Prostate gland (tissue), 2 donors: Measurements from ENCODE around the gene SBNO1.

Experiments
- CTCF ChIP-seq, 4 experiments: fragments of 200-600 bp in 2 of 4; fragments of 450-650 bp in 2 of 4; sonication (generic) in 2 of 4; IDR thresholded peaks; 1 replicate in 3 of 4; 2 replicates in 1 of 4; pipeline ENCODE4 v1.5.1; 2016 to 2019; ENCODE audit warnings: antibody characterized with exemption in 4 of 4, mild to moderate bottlenecking in 2 of 4, moderate library complexity in 2 of 4
- POLR2A ChIP-seq: fragments of 450-650 bp; IDR thresholded peaks from one replicate; pipeline ENCODE4 v1.6.1; 2016; ENCODE audit warnings: antibody characterized with exemption, mild to moderate bottlenecking
- POLR2AphosphoS5 ChIP-seq: sonication (generic); formaldehyde crosslinking; IDR thresholded peaks from one replicate; pipeline ENCODE4 v1.6.1; 2017; ENCODE audit warnings: antibody characterized with exemption

- no peak for TF ChIP-seq POLR2A
- no peak for TF ChIP-seq POLR2AphosphoS5
- TF ChIP-seq CTCF (IDR thresholded peaks at IDR 0.05) = no peak
Measured at GRCh38 chr12:123396954-123397353, 32.3 kb upstream of the SBNO1 start.
